ENCODE measurements around the gene IPP. TPM values are rescaled to one million over a fixed set of nuclear protein-coding genes. Genes with fewer than 3 reads are reported as not detected.

Gene IPP
- total and polyA plus RNA-seq, 2 of the 8 experiments (the other 6 are each of a cell fraction or from before 2014, with no cell fraction given): 1.4 to 5.6 TPM

- no peak overlapping the region for H2AFZ ChIP-seq (ENCODE audit: low read length)
- no peak overlapping the region for H2BK5ac ChIP-seq (ENCODE audit: low read depth, low read length)
- H3K9ac ChIP-seq (replicated peaks in 1 of 4; ENCODE audit: extremely low read depth in 1 of 4, low read depth in 3 of 4, low read length in 3 of 4): no peak overlapping the region
- H3K23me2 ChIP-seq (ENCODE audit: low read depth, low read length): no peaks in the 10 kb centered on the region
- no peaks in the 10 kb centered on the region for H3K79me1 ChIP-seq (ENCODE audit: low read depth, low read length)
- no peaks in the 10 kb centered on the region for H4K20me1 ChIP-seq (replicated peaks in 1 of 2; ENCODE audit: control insufficient read depth in 1 of 2, insufficient read depth in 2 of 2, low read length in 2 of 2)
- WGBS, 2 experiments (ENCODE audit: extremely low coverage in 1 of 2, insufficient coverage in 1 of 2, insufficient read length in 1 of 2, insufficient replicate concordance in 2 of 2, low coverage in 1 of 2, low lambda C conversion rate in 2 of 2, missing lambda C conversion rate in 1 of 2): 88% methylated on average over 3 of the region's 3 CpGs; no CpG with 5 or more reads in 1 of the 2 experiments
- FAIRE-seq: no peak
- no peak overlapping the region for H3K23ac ChIP-seq (ENCODE audit: insufficient read length)
- H2BK20ac ChIP-seq (ENCODE audit: low read length): no peak overlapping the region
- no peak overlapping the region for H3K56ac ChIP-seq (replicated peaks; ENCODE audit: insufficient read length, low read depth, low read length)
- no peak for DNase-seq (ENCODE audit: low read depth in 1 of 2, low spot score in 2 of 2)
- H2BK12ac ChIP-seq (ENCODE audit: low read depth, low read length): no peak overlapping the region
- H3K9me3 ChIP-seq (ENCODE audit: insufficient read depth in 2 of 2, low read depth in 1 of 2, low read length in 1 of 2): no peaks in the 10 kb centered on the region
- no peak overlapping the region for H2BK15ac ChIP-seq (ENCODE audit: low read length)
- H3K4me3 ChIP-seq (ENCODE audit: extremely low read depth in 1 of 4, insufficient read depth in 2 of 4, low read depth in 3 of 4, low read length in 4 of 4): no peak overlapping the region
- ChIA-PET CTCF (ENCODE audit: partially characterized antibody) (no interaction called here), POLR2A (ENCODE audit: partially characterized antibody) (no interaction called here)
- H3K4me2 ChIP-seq (ENCODE audit: insufficient read depth in 1 of 2, low read depth in 2 of 2, low read length in 2 of 2): no peak overlapping the region
- TF ChIP-seq TAF7 (optimal IDR thresholded peaks at IDR 0.05; ENCODE audit: borderline replicate concordance, low read depth, low read length): no peak
- TF ChIP-seq MAFK (IDR thresholded peaks at IDR 0.05; ENCODE audit: low read depth, low read length): no peak
- no peak for TF ChIP-seq NRF1 (IDR thresholded peaks at IDR 0.05; ENCODE audit: low read depth, low read length)
- no peak for TF ChIP-seq SP4 (IDR thresholded peaks at IDR 0.05; ENCODE audit: low read length)
- TF ChIP-seq RXRA (IDR thresholded peaks at IDR 0.05; ENCODE audit: insufficient read depth, low read depth, low read length): no peak
- no peak for TF ChIP-seq RNF2 (IDR thresholded peaks at IDR 0.05; ENCODE audit: borderline replicate concordance, low read depth, low read length, missing control alignments, poor library complexity, severe bottlenecking)
- no peak for TF ChIP-seq POLR2A (IDR thresholded peaks at IDR 0.05; ENCODE audit: control extremely low read depth in 1 of 2, low read depth in 2 of 2, low read length in 2 of 2)
- TF ChIP-seq TCF12 (IDR thresholded peaks at IDR 0.05; ENCODE audit: low read depth, low read length): no peak
- no peak for TF ChIP-seq CTCF (IDR thresholded peaks at IDR 0.05; ENCODE audit: control extremely low read depth in 1 of 3, insufficient read depth in 1 of 3, low read depth in 1 of 3, low read length in 3 of 3)
- TF ChIP-seq ASH2L (IDR thresholded peaks at IDR 0.05; ENCODE audit: low read length): no peak
- TF ChIP-seq CBX5 (IDR thresholded peaks at IDR 0.05; ENCODE audit: low read depth, low read length): no peak
- TF ChIP-seq KDM4A (IDR thresholded peaks at IDR 0.05; ENCODE audit: low read depth, low read length, severe bottlenecking): no peak
- no peak overlapping the region for H3K4ac ChIP-seq (replicated peaks; ENCODE audit: insufficient read length, low read depth, low read length)
- no peak overlapping the region for H4K8ac ChIP-seq (ENCODE audit: extremely low read depth, insufficient read depth, low read length)
- no peaks in the 10 kb centered on the region for H3K4me1 ChIP-seq (replicated peaks in 1 of 4; ENCODE audit: control insufficient read depth in 3 of 4, insufficient read depth in 4 of 4, low read length in 3 of 4)
- no peaks in the 10 kb centered on the region for H3K79me2 ChIP-seq (ENCODE audit: control insufficient read depth in 1 of 2, insufficient read depth in 2 of 2, low read length in 2 of 2)
- no peak overlapping the region for H3K14ac ChIP-seq (ENCODE audit: insufficient read length)
- H2BK120ac ChIP-seq (replicated peaks; ENCODE audit: low read depth, low read length): no peak overlapping the region
- H3K27me3 ChIP-seq (replicated peaks in 1 of 4; ENCODE audit: control insufficient read depth in 3 of 4, extremely low read depth in 1 of 4, insufficient read depth in 3 of 4, low read length in 3 of 4): no peaks in the 10 kb centered on the region
- no peak overlapping the region for H4K5ac ChIP-seq (ENCODE audit: insufficient read length, low read depth, low read length)
- H4K91ac ChIP-seq (replicated peaks; ENCODE audit: insufficient read length, low read length): no peak overlapping the region
- no peaks in the 10 kb centered on the region for H3K36me3 ChIP-seq (ENCODE audit: control insufficient read depth in 2 of 4, insufficient read depth in 4 of 4, low read length in 3 of 4)
- no peak overlapping the region for H3K27ac ChIP-seq (ENCODE audit: low read depth, low read length)
- H2AK5ac ChIP-seq (ENCODE audit: low read depth, low read length): no peak overlapping the region
- no peak overlapping the region for H3K18ac ChIP-seq (ENCODE audit: extremely low read depth, low read length)
Observed at GRCh38 chr1:45713711-45714110, 36.7 kb downstream of the IPP start.
